K562 (cell line): ENCODE data around the gene PPL. TPM values are rescaled to one million over a fixed set of nuclear protein-coding genes. Genes with fewer than 3 reads are reported as not detected.

ENCODE experiments used
- ARID1B ChIP-seq: fragments of 450-650 bp; IDR thresholded peaks from 2 replicates; pipeline ENCODE4 v1.6.1; 2016; ENCODE audit warnings: antibody characterized with exemption, mild to moderate bottlenecking, inconsistent platforms
- CAMTA2 ChIP-seq: fragments of 250-450 bp; sonication (Bioruptor Pico); conservative IDR thresholded peaks from 2 replicates; pipeline ENCODE4 v1.5.1; 2022
- CBX8 ChIP-seq: fragments of 200-600 bp; sonication (generic); IDR thresholded peaks from 2 replicates; pipeline ENCODE4 v1.6.1; 2012; ENCODE audit warnings: borderline replicate concordance, mixed run types, low read depth, mild to moderate bottlenecking, moderate library complexity, mixed read lengths, low read length, control low read depth, inconsistent platforms; ENCODE audit not compliant: poor library complexity, severe bottlenecking; ENCODE audit errors: extremely low read depth
- DPF2 ChIP-seq: fragments of 450-650 bp; IDR thresholded peaks from 2 replicates; pipeline ENCODE4 v1.6.1; 2016
- FOSL1 ChIP-seq: fragments of 200-800 bp; sonication (Bioruptor generic); conservative IDR thresholded peaks from 2 replicates; pipeline ENCODE4 v1.6.1; 2016; ENCODE audit warnings: missing genetic modification characterization, missing compliant biosample characterization
- FOXO4 ChIP-seq: fragments of 450-650 bp; formaldehyde crosslinking; IDR thresholded peaks from 2 replicates; pipeline ENCODE4 v1.4.0; 2020; ENCODE audit warnings: mild to moderate bottlenecking, moderate library complexity
- JUND ChIP-seq, 2 experiments: IDR thresholded peaks; 2 replicates in 1 of 2; 3 replicates in 1 of 2; pipeline ENCODE4 v1.6.1; 2011; ENCODE audit warnings: borderline replicate concordance in 2 of 2, low read depth in 2 of 2, low read length in 2 of 2, improper control_type of control experiment in 1 of 2, missing biosample characterization in 1 of 2, missing genetic modification characterization in 1 of 2, missing genetic modification reagents in 1 of 2
- MAFF ChIP-seq: IDR thresholded peaks from 2 replicates; pipeline ENCODE4 v1.6.1; 2012; ENCODE audit warnings: low read length, improper control_type of control experiment
- PYGO2 ChIP-seq: fragments of 450-650 bp; IDR thresholded peaks from 2 replicates; pipeline ENCODE4 v1.6.1; 2016; ENCODE audit warnings: mild to moderate bottlenecking, missing genetic modification characterization, moderate library complexity, missing compliant biosample characterization
- SAFB2 ChIP-seq: fragments of 200-400 bp; formaldehyde crosslinking; IDR thresholded peaks from 2 replicates; pipeline ENCODE4 v1.6.1; 2018; ENCODE audit warnings: borderline replicate concordance, low read length, low read depth, moderate library complexity; ENCODE audit not compliant: severe bottlenecking
- SOX6 ChIP-seq: fragments of 450-650 bp; IDR thresholded peaks from 2 replicates; pipeline ENCODE4 v1.6.1; 2014; ENCODE audit warnings: mild to moderate bottlenecking
- TAF1 ChIP-seq: IDR thresholded peaks from 2 replicates; pipeline ENCODE4 v1.6.1; 2011; ENCODE audit warnings: mild to moderate bottlenecking, low read length, moderate library complexity; ENCODE audit not compliant: insufficient read depth, control insufficient read depth, severe bottlenecking; ENCODE audit errors: extremely low read depth
- THRA ChIP-seq: fragments of 450-650 bp; IDR thresholded peaks from 2 replicates; pipeline ENCODE4 v1.6.1; 2017; ENCODE audit warnings: mild to moderate bottlenecking, moderate library complexity
- XRCC3 ChIP-seq: fragments of 450-650 bp; IDR thresholded peaks from 2 replicates; pipeline ENCODE4 v1.6.1; 2017; ENCODE audit warnings: mild to moderate bottlenecking, moderate library complexity
- ZNF316 ChIP-seq: fragments of 450-650 bp; IDR thresholded peaks from 2 replicates; pipeline ENCODE4 v1.6.1; 2016
- polyA plus RNA-seq, 8 experiments: library from polyadenylated mRNA; depleted of rRNA in 4 of 8; stranded (reverse) in 5 of 8; unstranded in 3 of 8; fragments of >200 nt; fragmentation: Nextera tagmentation in 2 of 8; fragmentation: Illumina TruSeq in 1 of 8; extraction: Ambion mirVana in 2 of 8; extraction: Trizol in 1 of 8; gene quantifications; 2 replicates each; pipeline versions ENCODE4 v1.2.1 to v1.2.3, GENCODE V29; 2011 to 2014; ENCODE audit warnings: inconsistent platforms in 1 of 8, missing spikeins in 1 of 8
- total RNA-seq, 7 experiments: library from RNA; depleted of rRNA in 6 of 7; stranded (reverse); fragments of >200 nt in 6 of 7; fragmentation: Illumina TruSeq in 2 of 7; extraction: Trizol in 2 of 7; gene quantifications; 2 replicates each; pipeline versions ENCODE4 v1.2.1 to v1.2.3, GENCODE V29; 2011 to 2021; ENCODE audit warnings: low replicate concordance in 1 of 7
- TF ChIP-seq, protein P1 (sequence below): fragments of 450-650 bp; IDR thresholded peaks from 2 replicates; pipeline ENCODE4 v1.6.1; 2017; ENCODE audit warnings: antibody characterized with exemption, mild to moderate bottlenecking

The PPL gene
- total and polyA plus RNA-seq, 9 of the 15 experiments (the other 6 are each of a cell fraction or from before 2014, with no cell fraction given), result 0.01 to 0.15 (median 0.07) TPM; not detected in 3

DNA sequence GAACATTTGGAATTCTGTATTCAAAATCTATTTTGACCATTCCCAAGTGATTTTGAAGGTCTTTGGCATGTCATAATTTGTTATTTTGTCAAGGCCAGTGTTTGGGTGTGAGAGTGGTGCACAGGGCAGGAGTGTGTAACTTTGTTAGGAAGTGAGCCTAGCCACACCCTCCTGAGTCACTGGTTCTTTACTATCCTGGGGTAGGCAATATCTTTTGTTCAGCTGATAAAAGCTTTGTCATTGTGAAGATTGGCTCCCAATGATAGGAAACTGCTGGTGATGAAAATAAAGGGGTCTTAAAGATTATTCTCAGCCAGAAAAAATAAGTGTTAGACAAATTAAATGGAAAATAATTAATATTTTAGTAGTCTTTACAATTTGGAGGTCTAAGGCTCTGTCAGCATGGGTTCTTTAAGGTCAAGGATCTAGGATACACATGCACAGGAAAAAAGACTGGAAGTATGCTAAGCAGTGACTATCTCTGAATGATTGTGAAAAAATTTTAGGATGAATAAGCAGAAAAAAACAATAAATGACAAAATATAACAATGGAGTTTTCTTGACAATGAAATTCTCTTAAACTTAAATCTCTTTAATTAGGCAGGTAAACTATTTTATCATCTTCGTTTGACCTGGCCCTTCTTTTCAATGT lies 84.6 kb downstream of the PPL start (continued):
- peak; percentile 71 for TF ChIP-seq ARID1B
- peak; percentile 80 for TF ChIP-seq JUND (IDR thresholded peaks at IDR 0.05; ENCODE audit: borderline replicate concordance, low read depth, low read length)
- peak; percentile 68; the same call in 1 of the 3 replicates for TF ChIP-seq JUND (tag; IDR thresholded peaks at IDR 0.05; ENCODE audit: borderline replicate concordance, low read depth, low read length)
- no peak for TF ChIP-seq CAMTA2 (CRISPR knock-in tag)
- no peak for TF ChIP-seq THRA
- TF ChIP-seq MAFF, result peak; percentile 58; the same call in 1 of the 2 replicates
- no peak for TF ChIP-seq CBX8
- TF ChIP-seq ZNF316, result peak; percentile 71
- TF ChIP-seq, protein P1, sequence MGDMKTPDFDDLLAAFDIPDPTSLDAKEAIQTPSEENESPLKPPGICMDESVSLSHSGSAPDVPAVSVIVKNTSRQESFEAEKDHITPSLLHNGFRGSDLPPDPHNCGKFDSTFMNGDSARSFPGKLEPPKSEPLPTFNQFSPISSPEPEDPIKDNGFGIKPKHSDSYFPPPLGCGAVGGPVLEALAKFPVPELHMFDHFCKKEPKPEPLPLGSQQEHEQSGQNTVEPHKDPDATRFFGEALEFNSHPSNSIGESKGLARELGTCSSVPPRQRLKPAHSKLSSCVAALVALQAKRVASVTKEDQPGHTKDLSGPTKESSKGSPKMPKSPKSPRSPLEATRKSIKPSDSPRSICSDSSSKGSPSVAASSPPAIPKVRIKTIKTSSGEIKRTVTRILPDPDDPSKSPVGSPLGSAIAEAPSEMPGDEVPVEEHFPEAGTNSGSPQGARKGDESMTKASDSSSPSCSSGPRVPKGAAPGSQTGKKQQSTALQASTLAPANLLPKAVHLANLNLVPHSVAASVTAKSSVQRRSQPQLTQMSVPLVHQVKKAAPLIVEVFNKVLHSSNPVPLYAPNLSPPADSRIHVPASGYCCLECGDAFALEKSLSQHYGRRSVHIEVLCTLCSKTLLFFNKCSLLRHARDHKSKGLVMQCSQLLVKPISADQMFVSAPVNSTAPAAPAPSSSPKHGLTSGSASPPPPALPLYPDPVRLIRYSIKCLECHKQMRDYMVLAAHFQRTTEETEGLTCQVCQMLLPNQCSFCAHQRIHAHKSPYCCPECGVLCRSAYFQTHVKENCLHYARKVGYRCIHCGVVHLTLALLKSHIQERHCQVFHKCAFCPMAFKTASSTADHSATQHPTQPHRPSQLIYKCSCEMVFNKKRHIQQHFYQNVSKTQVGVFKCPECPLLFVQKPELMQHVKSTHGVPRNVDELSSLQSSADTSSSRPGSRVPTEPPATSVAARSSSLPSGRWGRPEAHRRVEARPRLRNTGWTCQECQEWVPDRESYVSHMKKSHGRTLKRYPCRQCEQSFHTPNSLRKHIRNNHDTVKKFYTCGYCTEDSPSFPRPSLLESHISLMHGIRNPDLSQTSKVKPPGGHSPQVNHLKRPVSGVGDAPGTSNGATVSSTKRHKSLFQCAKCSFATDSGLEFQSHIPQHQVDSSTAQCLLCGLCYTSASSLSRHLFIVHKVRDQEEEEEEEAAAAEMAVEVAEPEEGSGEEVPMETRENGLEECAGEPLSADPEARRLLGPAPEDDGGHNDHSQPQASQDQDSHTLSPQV, result 0 out of 2 replicates have a peak, but pooled peaks have one; percentile 31
- TF ChIP-seq FOXO4 (CRISPR knock-in tag), result no peak
- TF ChIP-seq SAFB2, result no peak
- TF ChIP-seq SOX6, result peak; percentile 81
- TF ChIP-seq DPF2, result peak; percentile 82
- TF ChIP-seq XRCC3, result no peak
- no peak for TF ChIP-seq TAF1
- peak; percentile 69 for TF ChIP-seq FOSL1 (tag)
- no peak for TF ChIP-seq PYGO2
